ENCODE results near the gene DYNLT4.

GRCh38 chr1:44855742-44856141 lies 48.6 kb upstream of the DYNLT4 start:
- no peak for TF ChIP-seq CTCF (IDR thresholded peaks at IDR 0.05)
- no peak for TF ChIP-seq POLR2A (IDR thresholded peaks at IDR 0.05)
